IMR-90 (cell line): Measurements from ENCODE around the gene TRA2B. TPM values are rescaled to one million over a fixed set of nuclear protein-coding genes. Genes with fewer than 3 reads are reported as not detected.

Experiments
- ATAC-seq: fragments of 200-7000 bp; cut with Tn5 transposase; 2 replicates; pipeline ENCODE4 v1.9.1; 2020; ENCODE audit warnings: low read depth, mild to moderate bottlenecking, moderate library complexity
- BruUV-seq: library from RNA; stranded (reverse); fragments of 400-500 nt; replicated peaks from 2 replicates; lab custom pipeline; 2021; lab: Mats Ljungman, UMichigan
- CTCF ChIA-PET: fragments of 300-600 bp; formaldehyde crosslinking; extraction: SDS; loops from one replicate; lab custom pipeline; 2021; ENCODE audit warnings: antibody characterized with exemption; lab: Yijun Ruan, JAX
- POLR2A ChIA-PET: fragments of 300-600 bp; sonication (Branson Sonifier 250); formaldehyde crosslinking; loops from one replicate; lab custom pipeline; 2022; ENCODE audit warnings: antibody characterized with exemption; ENCODE audit not compliant: unreplicated experiment; lab: Charles Lee
- DNase-seq: peaks from one replicate; pipeline ENCODE4 v3.0.0; 2013
- H2AFZ ChIP-seq: replicated peaks from 2 replicates; pipeline ENCODE3; 2013; ENCODE audit warnings: low read length, mild to moderate bottlenecking; ENCODE audit not compliant: poor library complexity
- H2AK5ac ChIP-seq: 2 replicates; pipeline ENCODE4 v1.6.1; 2013; ENCODE audit warnings: low read depth, low read length, inconsistent platforms
- H2AK9ac ChIP-seq: replicated peaks from 2 replicates; pipeline ENCODE3; 2013; ENCODE audit warnings: mild to moderate bottlenecking, low read depth, low read length, moderate library complexity; ENCODE audit not compliant: poor library complexity
- H2BK120ac ChIP-seq: 2 replicates; pipeline ENCODE4 v1.6.1; 2013; ENCODE audit warnings: low read depth, low read length, inconsistent platforms
- H2BK15ac ChIP-seq: 3 replicates; pipeline ENCODE4 v1.6.1; 2013; ENCODE audit warnings: low read depth, low read length, inconsistent platforms
- H2BK20ac ChIP-seq: 2 replicates; pipeline ENCODE4 v1.6.1; 2013; ENCODE audit warnings: low read depth, mild to moderate bottlenecking, inconsistent platforms, low read length, moderate library complexity
- H2BK5ac ChIP-seq: 2 replicates; pipeline ENCODE4 v1.6.1; 2013; ENCODE audit warnings: mild to moderate bottlenecking, low read depth, low read length, inconsistent platforms; ENCODE audit not compliant: poor library complexity, severe bottlenecking
- H3K14ac ChIP-seq: replicated peaks from 2 replicates; pipeline ENCODE4 v1.6.1; 2013; ENCODE audit warnings: low read depth, low read length, inconsistent platforms
- H3K18ac ChIP-seq: 2 replicates; pipeline ENCODE4 v1.6.1; 2013; ENCODE audit warnings: low read depth, low read length, control low read depth
- H3K23ac ChIP-seq: 2 replicates; pipeline ENCODE4 v1.6.1; 2013; ENCODE audit warnings: low read depth, low read length, inconsistent platforms
- H3K27ac ChIP-seq: 2 replicates; pipeline ENCODE4 v1.5.1; 2013; ENCODE audit warnings: mild to moderate bottlenecking, control low read depth, low read length; ENCODE audit not compliant: insufficient read depth
- H3K27me3 ChIP-seq: 2 replicates; pipeline ENCODE4 v1.6.1; 2013; ENCODE audit warnings: low read length; ENCODE audit not compliant: control insufficient read depth, insufficient read depth
- H3K36me3 ChIP-seq: 2 replicates; pipeline ENCODE4 v1.6.1; 2013; ENCODE audit warnings: low read length, mixed read lengths; ENCODE audit not compliant: control insufficient read depth, insufficient read depth
- H3K4ac ChIP-seq: 2 replicates; pipeline ENCODE4 v1.6.1; 2013; ENCODE audit warnings: low read depth, low read length, inconsistent platforms
- H3K4me1 ChIP-seq: 2 replicates; pipeline ENCODE4 v1.6.1; 2013; ENCODE audit warnings: low read length, mixed read lengths; ENCODE audit not compliant: control insufficient read depth, insufficient read depth
- H3K4me2 ChIP-seq: 2 replicates; pipeline ENCODE4 v1.6.1; 2013; ENCODE audit warnings: low read depth, mild to moderate bottlenecking, control low read depth, low read length, moderate library complexity
- H3K4me3 ChIP-seq: 2 replicates; pipeline ENCODE4 v1.5.1; 2013; ENCODE audit warnings: low read depth, mild to moderate bottlenecking, control low read depth, low read length, moderate library complexity; ENCODE audit not compliant: insufficient read depth
- H3K56ac ChIP-seq: 2 replicates; pipeline ENCODE4 v1.6.1; 2013; ENCODE audit warnings: low read length, inconsistent platforms; ENCODE audit not compliant: insufficient read depth; ENCODE audit errors: extremely low read depth
- H3K79me1 ChIP-seq, 2 experiments: 2 replicates each; pipeline ENCODE4 v1.6.1; 2013; ENCODE audit warnings: low read length in 2 of 2, inconsistent platforms in 1 of 2, low read depth in 1 of 2
- H3K9ac ChIP-seq: 2 replicates; pipeline ENCODE4 v1.6.1; 2013; ENCODE audit warnings: low read depth, low read length, control low read depth
- H3K9me1 ChIP-seq: 2 replicates; pipeline ENCODE4 v1.6.1; 2013; ENCODE audit warnings: low read length, inconsistent platforms; ENCODE audit not compliant: insufficient read depth
- H3K9me3 ChIP-seq: 2 replicates; pipeline ENCODE4 v1.6.1; 2013; ENCODE audit warnings: low read length; ENCODE audit not compliant: control insufficient read depth, insufficient read depth
- H4K20me1 ChIP-seq: 2 replicates; pipeline ENCODE4 v1.6.1; 2013; ENCODE audit warnings: low read length, inconsistent platforms; ENCODE audit not compliant: insufficient read depth
- H4K5ac ChIP-seq: 2 replicates; pipeline ENCODE4 v1.6.1; 2013; ENCODE audit warnings: mild to moderate bottlenecking, low read depth, low read length, control low read depth
- H4K8ac ChIP-seq, 2 experiments: 2 replicates each; pipeline ENCODE4 v1.6.1; 2013; ENCODE audit warnings: low read depth in 2 of 2, low read length in 2 of 2, control low read depth in 1 of 2, inconsistent platforms in 1 of 2
- H4K91ac ChIP-seq: 2 replicates; pipeline ENCODE4 v1.6.1; 2013; ENCODE audit warnings: low read depth, low read length, inconsistent platforms; ENCODE audit not compliant: insufficient read depth
- BHLHE40 ChIP-seq: fragments of 150-350 bp; IDR thresholded peaks from 2 replicates; pipeline ENCODE4 v1.6.1; 2016; ENCODE audit warnings: mild to moderate bottlenecking, low read depth, low read length
- CEBPB ChIP-seq: IDR thresholded peaks from 2 replicates; pipeline ENCODE4 v1.6.1; 2012; ENCODE audit warnings: low read depth, low read length, improper control_type of control experiment
- CHD1 ChIP-seq: IDR thresholded peaks from 2 replicates; pipeline ENCODE4 v1.6.1; 2012; ENCODE audit warnings: low read depth, low read length, improper control_type of control experiment
- CTCF ChIP-seq: conservative IDR thresholded peaks from 2 replicates; pipeline ENCODE4 v1.5.1; 2012; ENCODE audit warnings: mild to moderate bottlenecking, low read depth, low read length, improper control_type of control experiment
- FOS ChIP-seq: fragments of 150-350 bp; IDR thresholded peaks from 2 replicates; pipeline ENCODE4 v1.6.1; 2016; ENCODE audit warnings: low read depth, low read length
- MAFK ChIP-seq: IDR thresholded peaks from 2 replicates; pipeline ENCODE4 v1.6.1; 2012; ENCODE audit warnings: low read depth, low read length, improper control_type of control experiment
- MXI1 ChIP-seq: IDR thresholded peaks from 2 replicates; pipeline ENCODE4 v1.6.1; 2012; ENCODE audit warnings: low read depth, mild to moderate bottlenecking, low read length, moderate library complexity, borderline replicate concordance
- NFE2L2 ChIP-seq: fragments of 150-350 bp; IDR thresholded peaks from 2 replicates; pipeline ENCODE4 v1.6.1; 2016; ENCODE audit warnings: low read depth, mild to moderate bottlenecking, low read length
- POLR2A ChIP-seq: IDR thresholded peaks from 2 replicates; pipeline ENCODE4 v1.6.1; 2012; ENCODE audit warnings: mild to moderate bottlenecking, low read depth, low read length
- RAD21 ChIP-seq: IDR thresholded peaks from 2 replicates; pipeline ENCODE4 v1.6.1; 2012; ENCODE audit warnings: low read length, improper control_type of control experiment
- RCOR1 ChIP-seq: IDR thresholded peaks from 2 replicates; pipeline ENCODE4 v1.6.1; 2012; ENCODE audit warnings: mild to moderate bottlenecking, low read length, improper control_type of control experiment; ENCODE audit not compliant: insufficient replicate concordance
- RFX5 ChIP-seq: IDR thresholded peaks from 2 replicates; pipeline ENCODE4 v1.8.0; 2012; ENCODE audit warnings: low read depth, mild to moderate bottlenecking, low read length, moderate library complexity
- SMC3 ChIP-seq: fragments of 150-350 bp; IDR thresholded peaks from 2 replicates; pipeline ENCODE4 v1.6.1; 2016; ENCODE audit warnings: low read depth, mild to moderate bottlenecking, antibody characterized with exemption, low read length, moderate library complexity
- USF2 ChIP-seq: fragments of 150-350 bp; IDR thresholded peaks from 2 replicates; pipeline ENCODE4 v1.6.1; 2017; ENCODE audit warnings: mild to moderate bottlenecking, antibody characterized with exemption, low read length, low read depth
- WGBS, 2 experiments: methylation state at CpG; one replicate each; pipeline versions ENCODE4 v1.1.5 to v1.1.7; 2013; ENCODE audit warnings: missing lambda C conversion rate in 2 of 2; ENCODE audit not compliant: insufficient read length in 1 of 2; ENCODE audit errors: extremely low coverage in 2 of 2; 5-methylcytosine and 5-hydroxymethylcytosine counted together
- dilution Hi-C: fragments of 300-500 bp; cut with HindIII; formaldehyde crosslinking; loops from one replicate; pipeline ENCODE4 v1.14.3; 2018; ENCODE audit warnings: low sequenced_read_pairs; ENCODE audit not compliant: unreplicated experiment
- in situ Hi-C: fragments of 300-500 bp; cut with MboI; formaldehyde crosslinking; loops from 3 replicates; pipeline ENCODE4 v1.14.3; 2019; ENCODE audit warnings: low sequenced_read_pairs, inconsistent platforms, mixed read lengths
- intact Hi-C: fragments of 100-400 bp; cut with micrococcal nuclease; formaldehyde crosslinking; loops from 2 replicates; pipeline ENCODE4 v1.10.0; 2022
- polyA plus RNA-seq, 3 experiments: library from polyadenylated mRNA; depleted of rRNA; stranded (reverse); fragments of >200 nt; gene quantifications; 2 replicates each; pipeline ENCODE4 v1.2.3, GENCODE V29; 2012; ENCODE audit warnings: low replicate concordance in 1 of 3
- total RNA-seq: library from RNA; depleted of rRNA; stranded (reverse); fragments of >200 nt; gene quantifications from 2 replicates; pipeline ENCODE4 v1.2.3, GENCODE V29; 2012
- TF ChIP-seq, protein P1 (sequence below): fragments of 150-350 bp; IDR thresholded peaks from 2 replicates; pipeline ENCODE4 v1.6.1; 2016; ENCODE audit warnings: low read depth, mild to moderate bottlenecking, low read length, moderate library complexity, borderline replicate concordance

Gene TRA2B
- total and polyA plus RNA-seq, 2 of the 4 experiments (the other 2 are of a cell fraction), result 127 to 208 TPM

DNA sequence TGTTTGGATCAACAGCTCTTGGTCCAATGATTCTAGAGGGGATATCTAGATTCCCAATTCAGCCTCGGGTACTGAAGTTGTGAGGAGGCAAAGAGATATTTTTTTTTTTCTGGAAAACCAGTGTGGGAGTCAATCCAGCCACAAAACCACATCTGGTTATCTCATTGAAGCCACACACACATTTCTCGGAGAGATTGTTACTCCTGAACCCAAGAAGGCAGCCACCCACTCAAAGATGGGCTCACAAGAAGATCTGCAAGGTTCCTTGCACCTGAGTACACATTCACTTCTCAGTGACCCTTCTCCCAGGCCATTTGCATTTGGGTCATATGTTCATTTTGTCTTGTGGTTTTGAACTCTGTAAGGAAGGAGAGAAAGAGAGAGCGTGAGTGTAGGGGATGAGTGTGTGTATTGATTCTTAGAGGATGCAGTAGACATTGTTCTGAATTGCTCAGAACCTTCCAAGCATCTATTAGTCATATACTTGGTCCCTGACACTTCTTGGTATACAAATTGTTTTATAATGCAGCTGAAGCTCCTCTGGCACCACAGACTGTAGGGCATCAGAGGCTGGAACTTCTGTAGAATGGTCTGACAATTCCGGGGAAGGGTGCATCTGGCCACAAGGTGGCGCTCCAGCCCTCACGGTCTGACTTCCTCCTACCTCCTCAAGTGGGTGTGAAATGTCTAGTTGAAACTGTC, 39.3 kb upstream of the TRA2B start:
- no peaks in the 10 kb centered on the region for H3K36me3 ChIP-seq
- CTCF ChIA-PET, result interaction anchor here (0.6 to 1.5 kb wide), 11 partner anchors 11 to 720 kb away, joined by 3 to 5 read pairs (median 3); no protein-coding TSS in a partner anchor
- TF ChIP-seq CEBPB (no peak), POLR2A (no peak), RFX5 (no peak), FOS (no peak), BHLHE40 (no peak), RAD21 (peak; percentile 71), CTCF (peak; percentile 78), MXI1 (no peak), MAFK (no peak), SMC3 (peak; percentile 63), NFE2L2 (no peak), CHD1 (no peak), USF2 (no peak), RCOR1 (no peak)
- TF ChIP-seq, protein P1, sequence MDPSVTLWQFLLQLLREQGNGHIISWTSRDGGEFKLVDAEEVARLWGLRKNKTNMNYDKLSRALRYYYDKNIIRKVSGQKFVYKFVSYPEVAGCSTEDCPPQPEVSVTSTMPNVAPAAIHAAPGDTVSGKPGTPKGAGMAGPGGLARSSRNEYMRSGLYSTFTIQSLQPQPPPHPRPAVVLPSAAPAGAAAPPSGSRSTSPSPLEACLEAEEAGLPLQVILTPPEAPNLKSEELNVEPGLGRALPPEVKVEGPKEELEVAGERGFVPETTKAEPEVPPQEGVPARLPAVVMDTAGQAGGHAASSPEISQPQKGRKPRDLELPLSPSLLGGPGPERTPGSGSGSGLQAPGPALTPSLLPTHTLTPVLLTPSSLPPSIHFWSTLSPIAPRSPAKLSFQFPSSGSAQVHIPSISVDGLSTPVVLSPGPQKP, result no peak

More for the DNA sequence above, 39.3 kb upstream of the TRA2B start:
- H2BK5ac ChIP-seq, result no peak overlapping the region
- H3K4ac ChIP-seq, result no peak overlapping the region
- no peaks in the 10 kb centered on the region for H3K9me1 ChIP-seq
- dilution Hi-C loops (no loop called here), in situ Hi-C loops (loop anchor here (25.0 kb wide), 1 partner anchor 835 kb away; the partner anchor contains the start of gene RFC4), intact Hi-C loops (loop anchor here (5.0 kb wide), 1 partner anchor 315 kb away; no protein-coding TSS in a partner anchor)
- no peak overlapping the region for H2BK15ac ChIP-seq
- no peaks in the 10 kb centered on the region for H3K27me3 ChIP-seq
- no peak overlapping the region for H3K4me2 ChIP-seq
- H3K9ac ChIP-seq, result no peak overlapping the region
- no peak overlapping the region for H3K56ac ChIP-seq
- no peak overlapping the region for H4K8ac ChIP-seq
- H2AK9ac ChIP-seq, result no peak overlapping the region
- no peaks in the 10 kb centered on the region for H3K79me1 ChIP-seq
- 100% methylated on average over 1 of the region's 6 CpGs; no CpG with 5 or more reads in 1 of the 2 experiments for WGBS, 2 experiments
- ATAC-seq (peak; percentile 93), DNase-seq (peak; percentile 64)
- POLR2A ChIA-PET, result no interaction called here
- no peak overlapping the region for H4K5ac ChIP-seq
- H3K27ac ChIP-seq, result no peak overlapping the region
- no peaks in the 10 kb centered on the region for H4K20me1 ChIP-seq
- H3K4me1 ChIP-seq, result 0 out of 2 replicates have a peak, but pooled peaks cover 2% of the 10 kb centered on the region
- no peak overlapping the region for H2AFZ ChIP-seq
- H2BK20ac ChIP-seq, result no peak overlapping the region
- H2AK5ac ChIP-seq, result no peak overlapping the region
- H3K14ac ChIP-seq, result no peak overlapping the region
- H3K9me3 ChIP-seq, result no peaks in the 10 kb centered on the region
- H3K23ac ChIP-seq, result no peak overlapping the region
- no peak overlapping the region for H4K91ac ChIP-seq
- no peak overlapping the region for H3K18ac ChIP-seq
- BruUV-seq, result no TSS peak
- no peak overlapping the region for H2BK120ac ChIP-seq
- H3K4me3 ChIP-seq, result no peak overlapping the region
